Activated CD4-positive, alpha-beta T cell treated with anti-CD3 and anti-CD28 coated beads, Interleukin-2, amount 10 ng/mL, durations not matched to agents 7 days and 5 days (primary cell): Measurements from ENCODE around the gene BAZ2B. TPM values are rescaled to one million over a fixed set of nuclear protein-coding genes. Genes with fewer than 3 reads are reported as not detected.

Experiments used
- CTCF ChIA-PET: fragments of 350-600 bp; sonication (Branson Sonifier 250); formaldehyde crosslinking; loops from one replicate; lab custom pipeline; 2021; ENCODE audit warnings: antibody characterized with exemption; lab: Charles Lee
- POLR2A ChIA-PET: fragments of 350-600 bp; sonication (Branson Sonifier 250); formaldehyde crosslinking; loops from one replicate; lab custom pipeline; 2021; ENCODE audit warnings: antibody characterized with exemption; lab: Charles Lee
- DNase-seq: peaks from one replicate; pipeline ENCODE4 v3.0.0-alpha.2; 2020
- H3K27ac Mint-ChIP-seq: one replicate; pipeline ENCODE4 v1.8.0; 2021; ENCODE audit warnings: mild to moderate bottlenecking, moderate library complexity, mixed read lengths
- H3K27me3 Mint-ChIP-seq: one replicate; pipeline ENCODE4 v1.8.0; 2021; ENCODE audit warnings: mixed read lengths
- H3K36me3 Mint-ChIP-seq: one replicate; pipeline ENCODE4 v1.8.0; 2021; ENCODE audit warnings: low read depth, mixed read lengths
- H3K4me1 Mint-ChIP-seq: one replicate; pipeline ENCODE4 v1.8.0; 2021; ENCODE audit warnings: mixed read lengths
- H3K4me3 Mint-ChIP-seq: one replicate; pipeline ENCODE4 v1.8.0; 2021; ENCODE audit warnings: mild to moderate bottlenecking, moderate library complexity, mixed read lengths
- H3K9me3 Mint-ChIP-seq: one replicate; pipeline ENCODE4 v1.8.0; 2021; ENCODE audit warnings: mixed read lengths
- total RNA-seq, 2 experiments: library from RNA; stranded (reverse); gene quantifications; one replicate each; pipeline ENCODE4 v1.2.3, GENCODE V29; 2021

Gene BAZ2B, protein sequence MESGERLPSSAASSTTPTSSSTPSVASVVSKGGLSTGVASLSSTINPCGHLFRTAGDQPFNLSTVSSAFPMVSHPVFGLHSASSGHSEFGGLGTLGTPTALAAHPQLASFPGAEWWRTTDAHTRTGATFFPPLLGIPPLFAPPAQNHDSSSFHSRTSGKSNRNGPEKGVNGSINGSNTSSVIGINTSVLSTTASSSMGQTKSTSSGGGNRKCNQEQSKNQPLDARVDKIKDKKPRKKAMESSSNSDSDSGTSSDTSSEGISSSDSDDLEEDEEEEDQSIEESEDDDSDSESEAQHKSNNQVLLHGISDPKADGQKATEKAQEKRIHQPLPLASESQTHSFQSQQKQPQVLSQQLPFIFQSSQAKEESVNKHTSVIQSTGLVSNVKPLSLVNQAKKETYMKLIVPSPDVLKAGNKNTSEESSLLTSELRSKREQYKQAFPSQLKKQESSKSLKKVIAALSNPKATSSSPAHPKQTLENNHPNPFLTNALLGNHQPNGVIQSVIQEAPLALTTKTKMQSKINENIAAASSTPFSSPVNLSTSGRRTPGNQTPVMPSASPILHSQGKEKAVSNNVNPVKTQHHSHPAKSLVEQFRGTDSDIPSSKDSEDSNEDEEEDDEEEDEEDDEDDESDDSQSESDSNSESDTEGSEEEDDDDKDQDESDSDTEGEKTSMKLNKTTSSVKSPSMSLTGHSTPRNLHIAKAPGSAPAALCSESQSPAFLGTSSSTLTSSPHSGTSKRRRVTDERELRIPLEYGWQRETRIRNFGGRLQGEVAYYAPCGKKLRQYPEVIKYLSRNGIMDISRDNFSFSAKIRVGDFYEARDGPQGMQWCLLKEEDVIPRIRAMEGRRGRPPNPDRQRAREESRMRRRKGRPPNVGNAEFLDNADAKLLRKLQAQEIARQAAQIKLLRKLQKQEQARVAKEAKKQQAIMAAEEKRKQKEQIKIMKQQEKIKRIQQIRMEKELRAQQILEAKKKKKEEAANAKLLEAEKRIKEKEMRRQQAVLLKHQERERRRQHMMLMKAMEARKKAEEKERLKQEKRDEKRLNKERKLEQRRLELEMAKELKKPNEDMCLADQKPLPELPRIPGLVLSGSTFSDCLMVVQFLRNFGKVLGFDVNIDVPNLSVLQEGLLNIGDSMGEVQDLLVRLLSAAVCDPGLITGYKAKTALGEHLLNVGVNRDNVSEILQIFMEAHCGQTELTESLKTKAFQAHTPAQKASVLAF (N-terminal part only)
- 10 to 100 TPM; 11.3 to 13.0 TPM for total RNA-seq

DNA sequence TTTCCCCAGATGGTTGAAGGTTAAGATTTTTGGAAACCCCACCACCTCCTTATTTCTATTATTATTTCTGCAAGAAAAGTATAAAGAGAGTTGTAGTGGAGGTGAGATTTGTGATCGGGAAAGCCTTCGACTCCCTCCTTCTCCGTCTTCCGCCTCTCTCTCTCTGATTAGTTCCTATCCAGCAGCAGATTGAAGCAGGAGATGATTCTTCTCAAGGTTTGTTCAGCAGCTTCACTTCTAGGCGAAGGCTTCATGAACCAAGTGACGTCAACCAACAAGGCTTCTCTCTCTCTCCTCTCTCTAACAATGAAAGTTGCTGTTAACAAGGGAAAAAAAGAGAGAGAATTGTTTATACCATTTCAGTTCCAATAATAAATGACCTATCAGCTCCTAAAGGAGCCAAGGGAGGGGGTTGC, at the start of gene BAZ2B:
Gene BAZ2B (minus strand): TSS at position 263 of the 416 bp plus-strand sequence. CDS start 137,829 bp downstream, outside the sequence.
- ChIA-PET CTCF (no interaction called here), POLR2A (no interaction called here)
- Mint-ChIP-seq H3K27ac (peak within 1 kb of the TSS; percentile 50), H3K4me1 (peaks cover 14% of the 10 kb centered on the region), H3K36me3 (peaks cover 3% of the 10 kb centered on the region), H3K27me3 (peaks cover 26% of the 10 kb centered on the region), H3K9me3 (no peaks in the 10 kb centered on the region), H3K4me3 (peak within 1 kb of the TSS; percentile 77)
- DNase-seq: no peak

DNA sequence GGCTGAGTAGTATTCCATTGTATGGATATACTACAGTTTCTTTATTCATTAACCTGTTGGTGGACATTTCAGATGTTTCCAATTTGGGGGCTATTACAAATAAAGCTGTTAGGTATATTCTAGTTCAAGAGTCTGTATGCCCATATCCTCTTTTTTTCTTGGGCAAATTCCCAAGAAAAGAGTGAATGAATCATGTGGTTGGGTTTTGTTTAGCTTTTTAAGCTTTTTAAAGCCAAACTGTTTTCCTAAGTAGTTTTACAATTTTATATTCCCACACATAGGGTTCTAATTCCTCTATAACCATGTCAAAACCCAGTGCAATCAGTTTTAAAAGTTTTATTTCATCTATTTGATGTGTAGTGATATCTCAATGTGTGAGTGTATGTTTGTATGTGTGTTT, 44.9 kb upstream of the BAZ2B start:
- Mint-ChIP-seq H3K27me3 (no peaks in the 10 kb centered on the region), H3K4me3 (no peak overlapping the region), H3K27ac (no peak overlapping the region), H3K36me3 (no peaks in the 10 kb centered on the region), H3K4me1 (no peaks in the 10 kb centered on the region), H3K9me3 (peaks cover 4% of the 10 kb centered on the region)
- DNase-seq: no peak
- ChIA-PET CTCF (no interaction called here), POLR2A (no interaction called here)

DNA sequence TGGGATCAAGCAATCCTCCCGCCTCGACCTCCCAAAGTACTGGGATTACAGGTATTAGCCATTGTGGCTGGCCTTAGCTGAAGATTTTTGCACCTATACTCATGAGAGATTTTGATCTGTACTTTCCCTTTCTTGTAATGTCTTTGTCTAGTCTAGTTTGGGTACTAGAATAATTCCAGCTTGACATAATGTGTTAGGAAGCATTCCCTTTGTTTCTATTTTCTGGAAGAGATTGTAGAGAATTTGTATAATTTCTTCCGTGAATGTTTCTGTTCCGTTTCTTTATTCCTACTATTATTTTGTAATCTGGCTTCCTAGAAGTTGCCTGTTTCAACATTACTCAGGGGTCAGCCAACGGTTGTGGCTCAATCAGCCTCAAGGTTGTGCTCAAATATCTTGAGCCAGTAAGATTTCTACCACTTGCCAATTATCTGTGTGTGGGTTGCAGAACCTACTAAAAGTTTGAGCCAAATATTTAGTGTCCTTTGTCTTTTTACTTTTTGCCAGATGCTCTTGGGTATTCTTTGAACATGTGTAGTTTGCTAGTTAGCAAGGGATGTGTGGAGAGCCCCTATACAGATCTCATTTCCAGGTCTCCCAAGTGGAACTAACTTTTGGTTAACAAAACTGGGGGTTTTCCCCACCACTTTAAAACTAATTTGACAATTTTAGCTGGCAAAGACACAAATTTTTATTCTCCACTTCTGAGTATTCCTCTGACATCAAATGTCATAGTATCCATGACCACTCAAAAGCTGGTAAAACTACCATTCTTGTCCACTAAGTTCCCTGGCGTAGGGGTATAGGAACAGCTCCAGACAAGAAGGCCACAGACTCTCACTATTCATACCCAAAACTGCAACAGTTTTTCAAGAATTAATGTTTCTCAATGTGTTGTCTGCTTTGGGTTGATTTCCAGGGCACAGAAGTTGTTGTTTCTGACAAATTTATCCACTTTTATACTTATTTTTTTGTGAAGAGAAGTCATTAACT, 42.8 kb upstream of the BAZ2B start:
- no peaks in the 10 kb centered on the region for H3K4me1 Mint-ChIP-seq
- ChIA-PET CTCF (interaction anchor here (0.6 kb wide), 1 partner anchor 15 kb away, joined by 3 read pairs; no protein-coding TSS in a partner anchor), POLR2A (no interaction called here)
- no peaks in the 10 kb centered on the region for H3K27me3 Mint-ChIP-seq
- H3K4me3 Mint-ChIP-seq: no peak overlapping the region
- H3K27ac Mint-ChIP-seq: no peak overlapping the region
- no peak for DNase-seq
- H3K36me3 Mint-ChIP-seq: no peaks in the 10 kb centered on the region
- peaks cover 7% of the 10 kb centered on the region for H3K9me3 Mint-ChIP-seq

DNA sequence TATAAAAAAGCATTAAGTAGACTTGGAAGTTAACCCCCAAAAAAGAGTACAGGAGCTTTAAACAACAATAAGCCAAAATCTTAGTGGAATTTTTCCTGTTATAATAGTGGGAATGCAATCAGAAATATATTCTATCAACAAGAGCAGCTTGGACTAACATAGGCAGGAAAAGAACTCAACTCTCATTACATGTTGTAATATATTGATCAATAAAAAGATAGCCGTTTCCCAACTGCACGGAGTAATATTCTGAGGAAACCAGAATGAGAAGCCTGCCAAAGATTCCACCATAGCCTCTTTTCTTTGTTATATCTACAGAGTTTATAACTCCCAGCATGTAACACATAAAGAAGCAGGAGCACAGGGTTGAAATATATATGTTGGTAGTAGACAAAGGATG, 37.6 kb upstream of the BAZ2B start:
- ChIA-PET CTCF (no interaction called here), POLR2A (no interaction called here)
- Mint-ChIP-seq H3K9me3 (peaks cover 7% of the 10 kb centered on the region), H3K27me3 (no peaks in the 10 kb centered on the region), H3K36me3 (no peaks in the 10 kb centered on the region), H3K4me3 (no peak overlapping the region), H3K27ac (no peak overlapping the region), H3K4me1 (no peaks in the 10 kb centered on the region)
- DNase-seq: no peak

DNA sequence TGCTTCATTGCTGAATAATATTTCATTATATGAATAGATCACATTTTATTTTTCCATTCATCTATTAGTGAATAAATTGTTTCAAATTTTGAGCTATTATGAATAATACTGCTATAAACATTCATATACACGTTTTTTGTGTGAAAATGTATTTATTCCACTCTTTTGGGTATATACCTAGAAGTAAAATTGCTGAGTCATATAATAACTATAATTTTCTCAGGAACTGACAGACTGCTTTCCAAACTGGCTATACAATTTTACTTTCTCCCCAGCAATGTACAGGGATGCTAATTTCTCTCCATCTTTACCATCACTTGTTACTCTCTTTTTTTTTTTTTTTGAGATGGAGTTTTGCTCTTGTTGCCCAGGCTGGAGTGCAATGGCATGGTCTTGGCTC, 35.5 kb upstream of the BAZ2B start:
- H3K27me3 Mint-ChIP-seq: no peaks in the 10 kb centered on the region
- no peak overlapping the region for H3K27ac Mint-ChIP-seq
- no peaks in the 10 kb centered on the region for H3K36me3 Mint-ChIP-seq
- ChIA-PET CTCF (interaction anchor here (0.7 kb wide), 1 partner anchor 13 kb away, joined by 3 read pairs; no protein-coding TSS in a partner anchor), POLR2A (no interaction called here)
- H3K9me3 Mint-ChIP-seq: peaks cover 7% of the 10 kb centered on the region
- no peak for DNase-seq
- no peaks in the 10 kb centered on the region for H3K4me1 Mint-ChIP-seq
- no peak overlapping the region for H3K4me3 Mint-ChIP-seq

DNA sequence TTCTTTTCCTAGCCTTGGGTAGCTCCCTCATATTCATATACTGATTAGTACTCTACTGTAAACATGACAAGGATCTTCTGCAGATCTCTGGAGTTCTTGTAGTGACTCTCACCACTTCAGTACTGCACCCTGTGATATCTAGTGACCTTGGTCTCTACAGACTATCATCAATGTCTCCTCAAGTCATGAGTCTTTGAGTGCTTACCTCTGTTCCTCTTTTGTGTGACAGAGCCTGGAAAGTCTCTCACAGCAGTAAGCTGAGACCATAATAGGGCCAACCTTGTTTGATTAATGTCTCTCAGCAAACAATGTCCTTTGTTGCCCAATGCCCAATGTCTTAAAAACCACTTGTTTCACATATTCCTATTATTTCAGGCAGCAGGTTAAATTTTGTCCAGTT, 34.2 kb upstream of the BAZ2B start:
- ChIA-PET CTCF (no interaction called here), POLR2A (no interaction called here)
- no peaks in the 10 kb centered on the region for H3K27me3 Mint-ChIP-seq
- no peaks in the 10 kb centered on the region for H3K36me3 Mint-ChIP-seq
- no peaks in the 10 kb centered on the region for H3K4me1 Mint-ChIP-seq
- H3K4me3 Mint-ChIP-seq: no peak overlapping the region
- no peak overlapping the region for H3K27ac Mint-ChIP-seq
- DNase-seq: no peak
- H3K9me3 Mint-ChIP-seq: peaks cover 15% of the 10 kb centered on the region

DNA sequence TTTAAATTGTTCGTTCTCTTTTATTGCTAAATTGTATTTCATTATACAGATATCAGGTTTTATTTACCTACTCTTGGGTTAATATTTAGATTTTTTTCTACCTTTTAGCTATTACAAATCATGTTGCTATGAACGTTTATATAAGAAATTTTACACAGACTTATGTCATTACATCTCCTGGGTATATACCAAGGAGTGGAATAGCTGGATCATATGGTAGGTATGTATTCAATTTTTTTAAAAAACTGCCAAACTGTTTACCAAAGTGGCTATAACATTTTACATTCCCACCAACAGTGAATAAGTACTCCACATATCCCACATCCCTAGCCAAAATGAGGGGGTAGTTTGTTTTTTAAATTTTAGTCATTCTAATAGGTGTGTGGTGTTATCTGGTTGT, 32.3 kb upstream of the BAZ2B start:
- no peaks in the 10 kb centered on the region for H3K36me3 Mint-ChIP-seq
- H3K27ac Mint-ChIP-seq: no peak overlapping the region
- ChIA-PET POLR2A (no interaction called here), CTCF (interaction anchor here (0.6 kb wide), 1 partner anchor 300 kb away, joined by 3 read pairs; no protein-coding TSS in a partner anchor)
- no peaks in the 10 kb centered on the region for H3K4me1 Mint-ChIP-seq
- H3K9me3 Mint-ChIP-seq: peaks cover 16% of the 10 kb centered on the region
- DNase-seq: no peak
- H3K4me3 Mint-ChIP-seq: no peak overlapping the region
- H3K27me3 Mint-ChIP-seq: no peaks in the 10 kb centered on the region

DNA sequence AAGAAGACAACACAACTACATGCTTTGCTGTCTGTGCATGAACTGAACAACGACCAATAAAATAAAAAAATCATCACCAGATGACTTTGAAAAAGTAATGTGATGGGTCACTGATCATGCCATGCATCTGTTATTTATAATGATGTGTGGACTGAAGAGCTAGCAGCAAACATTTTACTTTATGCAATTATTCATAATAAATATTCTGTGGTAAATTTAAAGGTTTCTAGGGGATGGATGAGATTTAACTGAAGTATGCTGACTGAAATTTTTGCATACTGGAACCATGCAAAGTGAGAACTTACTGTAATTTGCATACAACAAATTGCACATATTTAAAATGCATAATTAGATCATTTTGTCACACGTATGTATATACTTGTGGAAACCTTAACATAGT, 31.3 kb upstream of the BAZ2B start:
- ChIA-PET CTCF (no interaction called here), POLR2A (no interaction called here)

DNA sequence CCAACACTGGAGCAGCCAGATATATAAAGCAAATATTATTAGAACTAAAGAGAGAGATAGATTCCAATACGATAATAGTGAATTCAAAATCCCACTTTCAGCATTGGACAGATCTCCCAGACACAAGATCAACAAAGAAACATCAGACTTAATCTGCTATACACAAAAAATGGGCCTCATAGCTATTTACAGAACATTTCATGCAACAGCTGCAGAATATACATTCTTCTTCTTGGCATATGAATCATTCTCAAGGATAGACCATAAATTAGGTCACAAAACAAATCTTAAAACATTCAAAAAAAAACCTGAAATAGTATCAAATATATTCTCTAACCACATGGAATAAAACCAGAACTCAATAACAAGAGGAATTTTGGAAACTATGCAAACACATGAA, 23.8 kb upstream of the BAZ2B start:
- Mint-ChIP-seq H3K4me3 (no peak overlapping the region), H3K27ac (no peak overlapping the region), H3K9me3 (peaks cover under 1% of the 10 kb centered on the region), H3K36me3 (no peaks in the 10 kb centered on the region), H3K27me3 (no peaks in the 10 kb centered on the region), H3K4me1 (no peaks in the 10 kb centered on the region)
- DNase-seq: no peak
- ChIA-PET CTCF (no interaction called here), POLR2A (interaction anchor here (0.5 kb wide), 1 partner anchor 13 kb away, joined by 5 read pairs; no protein-coding TSS in a partner anchor)

More for the DNA sequence above, 31.3 kb upstream of the BAZ2B start:
- Mint-ChIP-seq H3K4me1 (no peaks in the 10 kb centered on the region), H3K4me3 (no peak overlapping the region), H3K36me3 (no peaks in the 10 kb centered on the region), H3K27ac (no peak overlapping the region), H3K9me3 (peaks cover 16% of the 10 kb centered on the region), H3K27me3 (no peaks in the 10 kb centered on the region)
- DNase-seq: no peak

DNA sequence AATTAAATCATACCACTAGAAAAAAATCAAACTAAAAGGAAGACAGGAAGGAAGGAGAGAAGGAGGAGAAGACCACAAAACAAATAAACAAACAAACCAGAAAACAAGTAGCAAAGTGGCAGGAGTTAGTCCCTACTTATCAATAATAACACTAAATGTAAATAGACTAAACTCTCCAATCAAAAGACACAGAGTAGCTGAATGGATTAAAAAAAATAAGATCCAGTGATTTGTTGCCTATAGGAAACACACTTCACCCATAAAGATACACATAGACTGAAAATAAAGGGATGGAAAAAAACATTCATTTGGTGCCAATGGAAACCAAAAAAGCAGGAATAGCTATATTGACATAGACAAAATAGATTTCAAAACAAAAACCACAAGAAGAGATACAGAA, 23.4 kb upstream of the BAZ2B start:
- Mint-ChIP-seq H3K36me3 (no peaks in the 10 kb centered on the region), H3K4me1 (no peaks in the 10 kb centered on the region), H3K9me3 (no peaks in the 10 kb centered on the region), H3K27me3 (no peaks in the 10 kb centered on the region), H3K27ac (no peak overlapping the region), H3K4me3 (no peak overlapping the region)
- no peak for DNase-seq
- POLR2A ChIA-PET: interaction anchor here (0.5 kb wide), 1 partner anchor 12 kb away, joined by 5 read pairs; no protein-coding TSS in a partner anchor
- CTCF ChIA-PET: no interaction called here

DNA sequence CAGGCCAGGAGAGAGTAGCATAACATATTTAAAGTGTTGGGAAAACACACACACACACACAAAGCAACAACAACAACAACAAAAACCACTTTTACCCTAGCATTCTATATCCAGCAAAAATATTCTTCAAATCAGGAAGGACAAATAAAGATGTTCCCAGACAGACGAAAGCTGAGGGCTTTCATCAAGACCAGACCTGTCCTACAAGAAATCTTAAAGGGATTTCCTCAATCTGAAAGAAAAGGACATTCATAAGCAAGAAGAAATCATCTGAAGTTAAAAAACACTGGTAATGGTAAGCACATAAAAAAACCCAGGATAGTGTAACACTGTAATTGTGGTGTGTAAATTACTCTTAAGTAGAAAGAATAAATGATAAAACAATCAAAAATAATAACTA, 22.7 kb upstream of the BAZ2B start:
- Mint-ChIP-seq H3K4me1 (no peaks in the 10 kb centered on the region), H3K36me3 (no peaks in the 10 kb centered on the region)
- POLR2A ChIA-PET: no interaction called here

More for the DNA sequence above, 22.7 kb upstream of the BAZ2B start:
- no peak for DNase-seq
- CTCF ChIA-PET: interaction anchor here (0.6 kb wide), 1 partner anchor 13 kb away, joined by 3 read pairs; no protein-coding TSS in a partner anchor
- Mint-ChIP-seq H3K27me3 (no peaks in the 10 kb centered on the region), H3K4me3 (no peak overlapping the region), H3K27ac (no peak overlapping the region), H3K9me3 (no peaks in the 10 kb centered on the region)
